IPS-11a (cell line): Measurements from ENCODE around the gene WNT3.
"Not testable (repeated sequence)": the region's sequence is repeated elsewhere in the genome, so short reads cannot be mapped to it uniquely, and the experiment has no call there.

Experiments
- H3K4me3 ChIP-seq: one replicate; pipeline ENCODE4 v1.5.1; 2013; ENCODE audit warnings: low read depth, low read length, control low read depth

The WNT3 gene

DNA sequence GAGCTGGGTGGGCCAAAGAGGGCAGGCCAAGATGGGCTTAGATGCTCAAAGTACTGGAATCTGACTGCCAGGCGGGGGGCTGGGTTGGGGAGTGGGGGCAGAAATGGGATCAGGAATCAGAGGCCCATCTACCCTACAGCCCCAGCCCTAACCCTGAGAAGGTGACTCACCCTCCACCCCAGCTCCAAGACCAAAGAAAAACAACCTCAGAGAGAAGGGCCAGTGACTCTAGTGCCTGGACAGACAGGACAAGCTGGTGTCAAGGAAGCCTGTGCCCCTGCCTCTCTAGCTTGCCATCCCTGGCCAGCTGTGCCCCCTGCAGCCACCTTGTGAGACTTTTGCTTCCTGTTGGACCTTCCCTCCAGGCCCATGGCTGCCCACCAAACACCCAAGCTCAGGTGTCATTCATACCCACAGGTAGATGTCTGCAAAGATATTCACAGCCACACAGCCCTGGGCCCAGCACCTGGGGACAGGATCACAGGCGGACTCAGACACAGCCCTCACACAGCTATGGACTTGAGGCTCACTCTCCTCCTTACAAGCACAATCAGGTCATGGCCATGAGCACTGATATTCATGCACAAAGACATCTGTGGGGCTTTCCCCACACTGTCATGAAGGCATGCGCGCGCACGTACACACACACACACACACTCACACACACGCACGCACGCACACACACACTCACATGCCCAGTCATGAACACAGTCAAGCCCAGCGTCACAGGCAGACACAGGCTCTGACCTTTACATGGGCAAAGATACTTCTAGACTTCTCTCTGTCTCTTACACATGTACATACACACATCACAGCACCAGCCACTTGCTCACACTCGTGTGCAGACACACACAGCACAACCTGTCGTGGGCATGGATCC, 2.8 kb downstream of the WNT3 start:
- no peak overlapping the region for H3K4me3 ChIP-seq

DNA sequence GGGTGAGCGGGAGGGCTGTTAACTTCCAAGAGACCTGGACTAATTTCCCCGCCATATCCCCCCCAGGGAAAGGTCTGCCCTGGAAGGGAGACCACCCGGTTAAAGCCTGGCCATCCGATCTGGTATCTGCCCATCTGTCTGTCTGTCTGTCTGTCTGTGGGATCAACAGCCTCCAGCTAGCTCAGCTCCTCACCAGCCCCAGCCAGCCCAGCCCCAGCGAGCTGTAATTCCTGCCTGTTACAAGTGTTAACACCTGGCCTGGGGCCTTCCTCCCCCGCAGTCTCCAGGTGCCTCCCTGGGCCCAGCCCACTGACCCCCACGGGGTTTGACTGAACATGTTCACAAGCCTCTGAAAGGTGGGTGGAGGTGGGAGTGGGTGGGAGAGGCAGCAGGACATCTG, 4.0 kb downstream of the WNT3 start:
- no peak overlapping the region for H3K4me3 ChIP-seq

DNA sequence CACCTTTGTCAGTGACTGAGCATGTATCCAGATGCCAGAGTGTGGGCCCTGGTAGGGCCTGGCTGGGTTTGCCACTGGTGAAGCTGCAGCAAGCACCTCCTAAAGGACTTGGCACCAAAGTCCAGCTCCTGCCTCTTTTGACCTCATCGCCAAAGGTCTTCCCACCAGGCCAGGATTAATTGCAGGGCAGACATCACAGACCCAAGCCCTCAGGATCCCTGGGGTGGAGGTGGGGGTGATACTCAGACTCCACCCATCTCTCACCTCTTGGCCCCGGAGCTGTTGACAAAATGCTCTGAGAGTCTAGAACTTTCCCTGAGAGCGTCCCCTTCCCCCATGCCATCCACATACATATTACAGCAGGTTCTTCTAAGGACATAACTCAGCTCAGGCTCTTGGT, 4.6 kb downstream of the WNT3 start:
- H3K4me3 ChIP-seq: no peak overlapping the region

DNA sequence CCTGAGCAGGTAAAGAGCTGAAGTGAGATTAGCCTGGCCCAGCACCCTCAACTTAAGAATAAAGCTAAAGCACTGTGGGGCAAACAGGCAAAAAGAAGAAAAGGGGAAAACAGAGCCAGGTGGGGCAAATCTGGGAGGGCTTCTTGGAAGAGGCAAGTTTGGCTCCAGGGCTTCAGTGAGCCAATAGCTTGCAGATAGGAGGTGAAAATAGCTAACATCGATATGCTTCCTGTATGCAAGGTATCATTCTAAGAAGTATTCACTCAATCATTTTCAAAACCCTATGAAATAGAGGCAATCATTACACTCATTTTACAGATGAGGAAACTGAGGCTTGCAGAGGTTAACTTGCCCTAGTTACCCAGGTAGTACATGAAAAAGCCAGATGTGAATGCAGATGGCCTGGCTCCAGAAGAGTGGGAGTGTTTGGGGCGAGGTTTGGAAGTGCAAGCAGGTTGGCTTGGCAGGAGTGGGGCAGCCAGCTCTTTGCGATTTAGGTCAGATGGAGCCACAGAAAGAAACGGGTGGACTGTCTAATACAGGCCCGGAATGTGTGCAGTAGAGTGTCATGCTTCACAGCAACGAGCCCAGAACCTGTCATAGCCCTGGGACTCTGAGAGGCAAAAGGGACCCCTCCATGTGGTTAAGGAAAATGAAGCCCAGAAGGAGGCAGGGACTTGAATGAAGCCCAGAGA, 5.7 kb downstream of the WNT3 start:
- H3K4me3 ChIP-seq: no peak overlapping the region

DNA sequence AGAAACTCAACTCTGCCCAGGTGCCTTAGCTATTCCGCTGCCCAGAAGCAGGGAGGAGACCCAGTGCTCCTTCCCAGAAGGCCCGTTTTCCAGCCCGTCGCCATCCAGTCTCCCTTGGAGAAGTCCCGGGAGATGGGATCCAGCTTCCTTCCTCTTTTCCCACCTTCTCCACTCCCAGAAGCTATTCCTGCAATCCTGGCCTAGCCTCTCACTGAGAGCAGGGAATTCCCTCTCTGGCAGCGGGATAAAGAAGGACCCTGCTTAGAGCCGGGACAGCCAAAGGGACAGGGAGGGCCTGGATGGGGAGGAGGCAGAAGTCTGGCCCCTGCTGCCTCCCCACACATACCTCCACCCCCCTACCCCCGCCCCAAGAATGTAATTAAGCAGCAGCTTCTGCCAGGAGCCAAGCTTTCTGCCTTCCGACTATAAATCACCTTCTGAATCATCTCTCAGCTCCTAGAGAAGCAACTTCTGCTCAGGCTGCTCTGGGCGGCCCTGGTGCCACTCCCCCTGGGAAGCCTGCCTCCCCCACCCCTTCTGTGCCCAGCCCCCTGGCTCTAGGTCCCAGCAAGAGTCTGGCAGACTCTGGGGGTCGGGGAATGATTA, 6.4 kb downstream of the WNT3 start:
- no peak overlapping the region for H3K4me3 ChIP-seq

DNA sequence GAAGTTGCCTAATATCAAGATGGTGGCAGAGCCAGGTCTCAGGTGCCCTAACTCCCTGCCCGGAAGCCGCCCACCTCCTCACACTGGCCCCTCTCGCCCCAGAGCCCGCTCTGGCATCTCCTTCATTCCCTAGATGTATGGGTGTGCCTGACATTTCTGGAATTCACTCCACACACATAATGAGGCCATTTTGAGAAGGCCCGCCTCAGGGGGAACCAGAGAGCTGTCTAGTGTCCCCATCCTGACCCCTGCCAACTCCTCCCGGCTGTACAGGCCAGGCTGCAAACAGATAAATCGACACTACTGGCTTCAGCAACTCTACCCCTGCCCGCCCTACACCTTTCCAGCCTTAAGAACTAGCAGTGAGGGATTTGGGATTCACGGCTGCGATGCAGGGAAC, 7.7 kb downstream of the WNT3 start:
- H3K4me3 ChIP-seq: no peak overlapping the region

DNA sequence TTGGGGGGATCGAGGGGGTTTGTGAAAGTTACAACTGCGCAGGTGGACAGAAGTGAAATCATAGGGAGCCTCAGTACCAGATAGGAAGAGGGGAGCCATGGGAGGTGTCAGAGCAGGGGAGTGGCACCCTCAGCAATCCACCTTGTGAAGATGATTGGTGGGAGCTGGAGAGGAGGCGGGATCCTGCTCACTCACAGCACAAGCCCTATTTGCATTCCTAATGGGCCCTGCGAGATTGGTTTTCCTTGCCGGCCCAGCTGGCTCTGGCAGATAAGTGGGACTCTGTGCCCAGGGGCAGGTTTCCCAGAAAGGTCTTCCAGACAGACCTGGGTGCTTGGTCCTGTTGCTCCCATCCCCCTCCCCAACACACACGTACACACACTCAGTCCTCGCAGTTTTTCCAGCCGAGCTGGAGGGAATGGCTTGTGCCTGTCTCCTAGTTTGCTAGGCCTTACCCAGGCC, 9.4 kb downstream of the WNT3 start:
- no peak overlapping the region for H3K4me3 ChIP-seq

DNA sequence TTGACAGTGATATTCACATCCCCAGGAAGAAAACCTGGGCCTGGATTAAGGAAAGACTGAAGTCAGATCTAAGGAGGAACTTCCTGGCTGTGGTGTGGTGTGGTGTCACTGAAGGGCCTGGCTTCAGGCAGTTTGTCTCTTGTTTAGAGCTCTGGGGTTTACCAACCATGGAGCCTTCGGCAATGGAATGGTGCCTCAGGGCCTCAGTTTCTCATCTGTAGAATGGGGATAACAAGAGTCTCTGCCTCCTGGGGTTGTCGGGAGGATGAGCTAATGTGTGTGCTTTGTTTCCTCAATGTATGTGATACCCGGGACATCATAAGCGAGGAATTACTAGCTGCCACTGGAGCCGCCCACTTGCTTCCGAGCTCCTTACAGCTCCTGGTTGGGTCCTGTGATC, 12.7 kb downstream of the WNT3 start:
- no peak overlapping the region for H3K4me3 ChIP-seq

DNA sequence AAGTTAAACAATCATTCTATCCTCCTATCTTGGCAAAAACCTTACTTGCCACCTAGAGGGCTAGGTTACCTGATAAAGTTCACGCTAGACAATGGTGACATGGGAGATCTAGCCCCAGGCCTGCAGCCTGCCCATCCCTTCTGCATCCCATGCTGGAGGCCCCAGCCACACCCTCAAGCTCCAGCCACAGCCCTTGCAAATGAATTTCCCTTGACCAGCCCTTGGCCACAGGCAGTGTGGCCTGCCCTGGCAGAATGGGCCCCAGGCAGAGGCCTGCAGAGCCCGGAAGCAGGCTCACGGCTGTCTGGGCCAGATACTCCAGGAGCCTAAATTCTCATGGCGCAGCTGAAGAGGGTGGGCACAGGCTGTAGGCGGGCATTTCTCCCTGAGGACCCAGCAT, 14.9 kb downstream of the WNT3 start:
- no peak overlapping the region for H3K4me3 ChIP-seq

DNA sequence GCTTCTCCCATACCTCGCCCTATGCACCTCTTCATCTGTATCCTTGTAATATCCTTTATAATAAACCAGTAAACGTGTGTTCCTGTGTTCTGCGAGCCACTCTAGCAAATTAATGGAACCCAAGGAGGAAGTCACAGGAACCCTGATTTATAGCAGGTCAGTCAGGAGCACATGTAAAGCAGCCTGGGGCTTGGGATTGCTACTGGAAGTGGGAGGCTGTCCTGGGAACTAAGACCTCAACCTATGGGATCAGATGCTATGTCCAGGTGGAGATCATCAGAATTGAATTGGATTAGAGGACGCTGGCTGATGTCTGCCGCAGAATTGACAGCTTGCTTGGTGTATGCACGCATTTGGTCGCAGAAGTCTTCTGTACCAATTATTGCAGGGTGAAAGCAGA, 15.7 kb downstream of the WNT3 start:
- no peak overlapping the region for H3K4me3 ChIP-seq

DNA sequence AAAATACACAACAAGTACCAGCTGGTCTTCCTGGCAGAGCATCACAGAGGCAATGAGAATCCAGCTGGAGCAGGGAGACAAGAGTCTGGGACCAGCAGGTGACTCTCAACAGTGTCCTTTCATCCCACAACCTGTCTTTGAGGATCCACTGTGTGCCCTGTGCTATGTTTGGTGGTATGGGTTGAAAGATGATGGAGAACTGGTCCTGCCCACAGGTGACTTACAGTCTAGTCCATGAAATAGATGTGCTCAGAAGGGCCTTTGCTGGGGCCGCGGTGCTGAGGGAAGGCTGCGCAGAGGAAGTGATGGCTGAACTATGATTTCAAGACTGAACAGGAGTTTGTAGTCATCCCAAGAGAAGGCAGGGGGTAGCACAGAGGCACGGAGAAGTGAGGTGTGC, 17.9 kb downstream of the WNT3 start:
- no peak overlapping the region for H3K4me3 ChIP-seq

DNA sequence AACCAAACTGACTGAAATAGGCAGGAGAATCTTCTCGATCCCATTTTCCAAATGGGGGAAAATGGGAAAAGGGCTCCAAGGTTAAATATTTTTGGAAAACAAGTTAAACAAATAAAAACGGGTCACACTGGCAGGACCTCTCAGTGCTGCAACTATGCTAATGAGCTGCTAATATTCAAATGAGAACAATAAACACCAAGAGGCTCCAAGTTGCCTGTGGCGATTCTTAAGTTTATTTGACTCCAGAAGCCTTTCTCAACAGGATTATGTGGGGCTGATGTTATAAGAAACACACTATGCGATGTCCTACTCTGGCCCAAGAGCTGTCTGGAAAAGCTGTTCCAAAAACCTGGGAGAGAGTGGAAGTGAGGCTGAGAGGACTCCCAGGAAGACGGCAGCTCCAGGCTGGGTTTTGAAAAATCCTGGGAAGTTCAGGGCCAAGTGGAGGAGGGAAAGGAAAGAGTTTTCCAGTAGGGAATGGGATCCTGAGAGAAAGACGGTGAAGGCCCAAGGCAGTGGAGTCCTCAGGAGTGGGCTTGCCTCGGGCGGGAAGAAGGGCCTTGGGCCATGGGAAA, 21.4 kb downstream of the WNT3 start:
- no peak overlapping the region for H3K4me3 ChIP-seq

DNA sequence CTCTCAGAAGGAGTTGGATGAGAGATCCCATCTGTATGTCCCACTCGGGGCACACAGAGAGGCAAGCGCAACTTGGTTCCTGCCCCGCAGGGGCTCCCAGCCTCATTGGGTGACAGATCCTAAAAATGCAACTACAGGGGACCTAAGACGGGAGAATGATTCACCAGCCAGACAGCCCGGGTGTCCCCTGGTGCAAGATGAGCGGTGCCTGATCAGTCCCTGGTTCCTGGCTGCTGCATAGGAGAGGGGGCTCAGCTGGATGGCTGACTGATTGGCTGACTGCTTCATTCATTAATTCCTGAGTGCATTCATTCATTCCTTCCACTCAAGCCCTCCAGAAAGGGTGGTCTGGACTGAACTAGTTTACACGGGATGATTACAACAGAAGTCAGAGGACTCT, 22.0 kb downstream of the WNT3 start:
- no peak overlapping the region for H3K4me3 ChIP-seq

DNA sequence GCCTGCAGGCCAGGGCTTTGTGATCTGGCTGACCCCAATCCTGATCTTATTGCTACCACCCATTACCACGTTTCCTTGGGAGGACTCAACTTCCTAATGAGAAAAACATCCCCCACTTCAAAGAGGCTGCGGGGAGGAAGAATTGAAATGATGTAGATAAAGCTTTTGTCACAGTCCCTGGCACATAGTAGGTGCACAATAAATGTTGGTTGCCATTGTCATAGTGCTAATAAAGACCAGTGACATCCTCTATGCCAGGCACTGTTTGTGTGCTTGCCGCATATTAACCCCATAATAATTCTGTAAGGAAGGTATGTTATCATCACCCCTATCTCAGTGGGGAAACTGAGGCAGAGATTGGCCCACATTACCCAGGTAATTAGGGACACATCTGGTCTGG, 22.4 kb downstream of the WNT3 start:
- no peak overlapping the region for H3K4me3 ChIP-seq

DNA sequence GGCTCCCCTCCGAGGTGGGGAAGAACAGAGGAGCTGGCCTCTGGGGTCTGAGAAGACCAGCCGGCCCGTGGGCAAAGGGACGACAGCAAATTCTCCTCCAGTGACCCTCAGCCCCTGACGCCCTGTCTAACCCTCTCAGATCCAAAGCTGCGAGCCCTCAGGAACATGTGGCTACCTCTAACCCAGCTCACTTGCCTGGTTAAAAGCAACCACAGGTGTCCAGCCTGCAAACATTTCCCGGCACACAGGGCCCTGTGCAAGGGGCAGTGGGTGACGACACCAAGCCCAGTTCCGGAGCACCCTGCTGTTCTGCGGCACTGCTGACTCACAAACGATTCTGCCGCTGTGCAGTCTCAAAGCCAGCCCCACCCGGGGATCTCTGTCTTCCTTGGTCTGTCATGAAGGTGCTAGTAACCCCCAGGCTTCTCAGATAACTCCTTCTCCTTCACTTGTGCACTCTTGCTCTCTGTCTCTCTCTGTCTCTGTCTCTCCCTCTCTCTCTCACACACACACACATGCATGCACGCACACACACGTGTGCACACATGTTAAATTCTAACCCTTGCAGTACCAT, 23.0 kb downstream of the WNT3 start:
- no peak overlapping the region for H3K4me3 ChIP-seq

DNA sequence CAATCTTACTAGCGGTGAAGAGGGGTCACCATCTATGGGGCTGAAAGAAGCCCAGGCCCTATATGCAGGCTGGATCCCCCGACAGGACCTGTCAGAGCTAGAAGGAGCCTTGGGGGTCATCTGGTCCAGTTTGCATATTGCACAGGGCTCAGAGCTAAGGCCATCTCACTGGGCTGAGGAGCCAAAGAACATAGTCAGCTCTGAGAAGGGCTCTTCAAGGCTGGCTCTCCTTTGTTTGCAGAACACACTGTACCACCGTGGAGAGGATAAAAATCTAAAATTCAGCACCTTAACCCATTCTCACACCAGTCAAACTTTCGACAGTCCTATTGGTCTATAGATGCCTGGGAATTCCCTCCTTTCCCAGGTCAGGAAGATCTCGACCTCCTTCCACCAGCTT, 24.2 kb downstream of the WNT3 start:
- no peak overlapping the region for H3K4me3 ChIP-seq

DNA sequence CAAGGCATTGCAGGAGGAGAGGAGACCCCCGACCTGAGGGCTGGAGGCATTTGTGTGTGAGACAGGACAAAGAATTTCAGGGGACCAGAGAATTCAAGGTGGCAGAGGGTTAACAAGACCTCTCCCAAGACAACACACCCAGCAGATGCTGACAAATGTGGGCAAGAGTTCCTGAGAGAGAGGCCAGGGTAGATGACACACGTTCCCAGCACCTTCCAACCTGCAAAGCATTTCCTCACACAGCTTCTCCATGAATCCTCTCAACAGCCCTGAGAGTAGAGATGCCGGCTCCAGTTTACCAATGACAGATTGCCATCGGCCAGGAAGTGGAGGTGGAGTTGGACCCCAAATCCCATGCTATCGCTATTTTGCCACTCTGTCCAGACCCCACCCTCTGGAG, 25.0 kb downstream of the WNT3 start:
- no peak overlapping the region for H3K4me3 ChIP-seq

DNA sequence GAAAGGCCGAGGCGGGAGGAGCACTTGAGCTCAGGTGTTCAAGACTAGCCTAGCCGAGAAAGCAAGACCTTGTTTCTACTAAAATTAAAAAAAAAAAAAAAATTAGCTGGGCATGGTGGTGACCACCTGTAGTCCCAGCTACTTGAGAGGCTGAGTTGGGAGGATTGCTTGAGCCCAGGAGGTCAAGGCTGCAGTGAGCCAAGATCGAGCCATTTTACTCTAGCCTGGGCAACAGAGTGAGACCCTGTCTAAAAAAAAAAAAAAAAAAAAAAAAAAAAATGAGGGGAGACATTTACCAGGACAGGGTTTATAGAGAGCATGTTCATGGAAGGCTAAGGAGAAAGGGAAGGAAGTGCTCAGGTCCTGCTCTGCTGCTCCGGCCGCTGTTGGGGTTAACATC, 25.5 kb downstream of the WNT3 start:
- not testable (repeated sequence) for H3K4me3 ChIP-seq

DNA sequence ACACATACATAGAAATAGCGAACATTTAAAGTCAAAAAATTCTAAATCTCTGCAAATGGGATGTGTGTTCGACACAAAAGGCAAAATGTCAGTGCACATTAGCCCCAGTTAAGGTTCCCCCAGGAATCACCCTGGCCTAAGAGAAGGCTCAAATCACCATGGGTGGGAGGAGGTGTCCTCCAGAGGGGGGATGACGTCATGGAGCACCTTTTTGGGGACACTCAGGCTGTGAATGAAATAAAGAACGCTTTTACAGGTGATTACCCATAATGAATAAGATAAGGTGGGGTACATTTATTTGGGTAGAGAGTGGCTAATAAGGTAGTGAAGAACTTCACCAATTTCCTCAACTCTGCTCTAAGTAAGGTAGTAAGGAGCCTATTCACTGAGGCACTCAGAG, 26.4 kb downstream of the WNT3 start:
- no peak overlapping the region for H3K4me3 ChIP-seq

DNA sequence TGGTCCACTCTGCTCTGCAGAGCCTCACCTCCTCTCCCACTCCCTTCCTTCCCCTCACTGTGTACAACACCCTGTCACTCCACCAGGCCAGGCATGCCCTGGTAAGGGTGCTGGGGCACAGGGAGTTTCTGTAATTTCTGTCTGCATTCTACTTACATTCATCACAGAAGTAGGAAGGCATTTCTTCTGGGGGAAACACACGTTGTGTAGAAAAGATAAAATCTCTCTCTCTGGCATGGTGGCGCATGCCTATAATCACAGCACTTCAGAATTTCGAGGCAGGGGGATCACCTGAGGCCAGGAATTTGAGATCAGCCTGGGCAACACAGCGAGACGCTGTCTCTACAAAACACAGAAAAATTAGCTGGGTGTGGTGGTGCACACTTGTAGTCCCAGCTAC, 27.0 kb downstream of the WNT3 start:
- no peak overlapping the region for H3K4me3 ChIP-seq

DNA sequence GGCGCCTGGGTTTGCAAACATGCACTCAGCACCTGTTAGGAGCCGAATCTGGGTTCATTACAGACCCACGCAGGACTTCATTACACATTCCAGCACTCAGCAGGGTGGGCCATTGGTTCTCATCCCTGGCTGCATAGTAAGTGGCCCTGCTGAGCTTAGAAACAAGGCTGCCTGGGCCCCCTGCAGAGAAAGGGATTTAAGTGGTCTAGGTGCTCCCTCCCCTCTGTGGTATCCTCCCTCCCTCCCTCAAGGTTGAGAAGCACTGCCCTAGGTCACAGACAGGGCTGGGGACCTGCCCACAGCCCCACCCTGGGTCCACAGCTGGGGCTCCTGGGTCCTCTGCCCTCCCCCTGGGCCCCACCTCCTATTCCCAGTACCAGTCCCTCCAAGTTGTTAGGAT, 28.3 kb downstream of the WNT3 start:
- no peak overlapping the region for H3K4me3 ChIP-seq
